Inferior parietal cortex (tissue), 1 donor: Measurements from ENCODE around the gene PNPLA5.

ENCODE experiments used
- DNase-seq: peaks from one replicate; pipeline ENCODE4 v3.0.0-alpha.2; 2016; ENCODE audit errors: extremely low spot score

The PNPLA5 gene

GRCh38 chr22:43901976-43902643 is 10.3 kb upstream of the PNPLA5 start:
- no peak for DNase-seq

GRCh38 chr22:43900206-43900605 is 8.4 kb upstream of the PNPLA5 start:
- no peak for DNase-seq

- DNase-seq, result no peak
These were observed 6.0 kb upstream of the PNPLA5 start for GRCh38 chr22:43897751-43898261.

GRCh38 chr22:43895986-43896645 is 4.3 kb upstream of the PNPLA5 start:
- no peak for DNase-seq

GRCh38 chr22:43894122-43894521 is 2.3 kb upstream of the PNPLA5 start:
- no peak for DNase-seq

GRCh38 chr22:43893266-43893665 is 1.5 kb upstream of the PNPLA5 start:
- DNase-seq, result no peak

- DNase-seq, result no peak
These were observed 526 bp upstream of the PNPLA5 start for GRCh38 chr22:43892183-43892894.

- DNase-seq, result no peak
These were observed 897 bp downstream of the PNPLA5 start for GRCh38 chr22:43890901-43891331.

- no peak for DNase-seq
These were observed 2.0 kb downstream of the PNPLA5 start for GRCh38 chr22:43889860-43890253.

GRCh38 chr22:43889201-43889859 is 2.5 kb downstream of the PNPLA5 start:
- no peak for DNase-seq

- no peak for DNase-seq
These were observed 3.1 kb downstream of the PNPLA5 start for GRCh38 chr22:43888740-43889139.

GRCh38 chr22:43887391-43887790 is 4.4 kb downstream of the PNPLA5 start:
- no peak for DNase-seq

GRCh38 chr22:43886231-43886630 is 5.6 kb downstream of the PNPLA5 start:
- no peak for DNase-seq

GRCh38 chr22:43885786-43886185 is 6.0 kb downstream of the PNPLA5 start:
- no peak for DNase-seq

GRCh38 chr22:43885319-43885671 is 6.5 kb downstream of the PNPLA5 start:
- DNase-seq, result no peak

- peak; percentile 39 for DNase-seq
These were observed 7.1 kb downstream of the PNPLA5 start for GRCh38 chr22:43884600-43885318.

GRCh38 chr22:43883719-43884415 is 7.9 kb downstream of the PNPLA5 start:
- no peak for DNase-seq

GRCh38 chr22:43883012-43883661 is 8.7 kb downstream of the PNPLA5 start:
- peak; percentile 63 for DNase-seq

- DNase-seq, result no peak
These were observed 9.6 kb downstream of the PNPLA5 start for GRCh38 chr22:43882122-43882767.
